Right atrium auricular region (tissue), 2 donors: ENCODE data around the gene KRT78. TPM values are rescaled to one million over a fixed set of nuclear protein-coding genes. Genes with fewer than 3 reads are reported as not detected.

Experiments used
- DNase-seq: peaks from one replicate; pipeline ENCODE4 v3.0.0-alpha.2; 2019; ENCODE audit warnings: low spot score
- H3K27ac ChIP-seq, 2 donors: fragments of 200-600 bp; sonication (generic); 1 replicate in 1 of 2; 2 replicates in 1 of 2; pipeline ENCODE4 v1.5.1; 2016 to 2019
- H3K27me3 ChIP-seq, 2 donors: fragments of 200-600 bp; sonication (generic); one replicate each; pipeline versions ENCODE4 v1.5.1 to v1.6.0; 2017 to 2019
- H3K36me3 ChIP-seq: fragments of 200-600 bp; sonication (generic); one replicate; pipeline ENCODE4 v1.5.1; 2016
- H3K4me1 ChIP-seq, 2 donors: fragments of 200-600 bp; sonication (generic); one replicate each; pipeline versions ENCODE4 v1.5.1 to v1.6.0; 2017 to 2019
- H3K4me3 ChIP-seq, 2 donors: fragments of 200-600 bp; sonication (generic); 1 replicate in 1 of 2; 2 replicates in 1 of 2; pipeline ENCODE4 v1.5.1; 2017 to 2019; ENCODE audit warnings: mild to moderate bottlenecking in 1 of 2, moderate library complexity in 1 of 2
- H3K9me3 ChIP-seq, 2 donors: fragments of 200-600 bp; sonication (generic); one replicate each; pipeline ENCODE4 v1.5.1; 2019
- CTCF ChIP-seq, 2 donors: fragments of 200-600 bp; sonication (generic); IDR thresholded peaks; one replicate each; pipeline ENCODE4 v1.5.1; 2019; ENCODE audit warnings: antibody characterized with exemption in 2 of 2
- total RNA-seq, 2 donors: library from RNA; depleted of rRNA; stranded (reverse); fragments of >200 nt; gene quantifications; one replicate each; pipeline ENCODE4 v1.1.0, GENCODE V29; 2016

The KRT78 gene
- total RNA-seq, 2 donors from 2014 or later = not detected

GRCh38 chr12:52873513-52873831, 24.7 kb upstream of the KRT78 start:
- no peaks in the 10 kb centered on the region for H3K9me3 ChIP-seq
- no peaks in the 10 kb centered on the region for H3K27me3 ChIP-seq
- no peak for DNase-seq
- peaks cover 0 to 42% of the 10 kb centered on the region in 2 donors for H3K4me1 ChIP-seq
- H3K4me3 ChIP-seq = peak overlapping the region in 1 of 2 donors; percentile 50
- TF ChIP-seq CTCF (IDR thresholded peaks at IDR 0.05) = no peak
- H3K36me3 ChIP-seq = no peaks in the 10 kb centered on the region
- H3K27ac ChIP-seq = peak overlapping the region; percentile 65 to 82

GRCh38 chr12:52872644-52873389, 24.0 kb upstream of the KRT78 start:
- H3K4me1 ChIP-seq = peaks cover 0 to 42% of the 10 kb centered on the region in 2 donors
- no peak for TF ChIP-seq CTCF (IDR thresholded peaks at IDR 0.05)
- DNase-seq = no peak
- H3K4me3 ChIP-seq = no peak overlapping the region
- no peaks in the 10 kb centered on the region for H3K9me3 ChIP-seq
- no peaks in the 10 kb centered on the region for H3K27me3 ChIP-seq
- peak overlapping the region; percentile 65 to 82 for H3K27ac ChIP-seq
- H3K36me3 ChIP-seq = no peaks in the 10 kb centered on the region

- peak; percentile 72 for DNase-seq
- no peak overlapping the region for H3K4me3 ChIP-seq
These were observed 22.7 kb upstream of the KRT78 start for GRCh38 chr12:52871291-52872039.

GRCh38 chr12:52870361-52871290, 21.8 kb upstream of the KRT78 start:
- Histone ChIP-seq H3K36me3 (no peaks in the 10 kb centered on the region), H3K4me3 (no peak overlapping the region), H3K9me3 (no peaks in the 10 kb centered on the region), H3K4me1 (peaks cover 0 to 42% of the 10 kb centered on the region in 2 donors), H3K27ac (peak overlapping the region in 1 of 2 donors; percentile 13), H3K27me3 (no peaks in the 10 kb centered on the region)
- peak; percentile 38 to 83 for TF ChIP-seq CTCF (IDR thresholded peaks at IDR 0.05)
- DNase-seq = no peak

More at GRCh38 chr12:52871291-52872039, 22.7 kb upstream of the KRT78 start:
- Histone ChIP-seq H3K36me3 (no peaks in the 10 kb centered on the region), H3K9me3 (no peaks in the 10 kb centered on the region), H3K27ac (peak overlapping the region; percentile 13 to 27), H3K4me1 (peaks cover 0 to 42% of the 10 kb centered on the region in 2 donors), H3K27me3 (no peaks in the 10 kb centered on the region)
- no peak for TF ChIP-seq CTCF (IDR thresholded peaks at IDR 0.05)

- H3K9me3 ChIP-seq = no peaks in the 10 kb centered on the region
- H3K36me3 ChIP-seq = no peaks in the 10 kb centered on the region
- H3K4me3 ChIP-seq = no peak overlapping the region
- H3K27me3 ChIP-seq = no peaks in the 10 kb centered on the region
- TF ChIP-seq CTCF (IDR thresholded peaks at IDR 0.05) = no peak
- no peak for DNase-seq
- H3K4me1 ChIP-seq = peaks cover 0 to 25% of the 10 kb centered on the region in 2 donors
- no peak overlapping the region for H3K27ac ChIP-seq
These were observed 18.8 kb upstream of the KRT78 start for GRCh38 chr12:52867642-52868041.
